Activated CD4-positive, CD25-positive, alpha-beta regulatory T cell treated with anti-CD3 and anti-CD28 coated beads, Interleukin-2, amount 50 U/mL, for 24 hours (primary cell): Measurements from ENCODE around the gene HIF3A.
"Not testable (repeated sequence)": the region's sequence is repeated elsewhere in the genome, so short reads cannot be mapped to it uniquely, and the experiment has no call there.

Source experiments
- ATAC-seq, 2 donors: fragments of 150-1000 bp; cut with Tn5 transposase; one replicate each; pipeline ENCODE4 v1.10.0; 2021; ENCODE audit warnings: mild to moderate bottlenecking in 1 of 2, moderate library complexity in 1 of 2

The HIF3A gene

DNA sequence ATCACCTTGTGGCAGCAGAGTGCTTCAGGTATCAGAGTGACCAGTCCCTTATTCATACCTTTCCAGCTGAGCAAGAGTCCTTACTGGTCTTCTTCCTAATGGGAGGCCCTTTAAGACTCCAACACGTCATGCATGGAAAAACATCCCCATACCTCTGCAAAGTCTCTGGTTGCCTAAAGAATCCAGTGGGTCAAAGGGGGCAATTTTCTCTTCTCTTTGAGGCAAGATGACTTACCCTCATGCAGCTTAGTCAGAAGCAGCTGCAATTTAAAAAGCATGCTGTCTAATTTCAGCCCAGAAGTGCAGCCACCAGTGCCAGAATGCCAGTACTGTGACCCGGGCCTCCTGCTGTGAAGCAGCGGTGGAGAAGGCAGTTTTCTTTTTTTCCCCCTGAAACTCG is 68.7 kb downstream of the HIF3A start:
- ATAC-seq = no peak

DNA sequence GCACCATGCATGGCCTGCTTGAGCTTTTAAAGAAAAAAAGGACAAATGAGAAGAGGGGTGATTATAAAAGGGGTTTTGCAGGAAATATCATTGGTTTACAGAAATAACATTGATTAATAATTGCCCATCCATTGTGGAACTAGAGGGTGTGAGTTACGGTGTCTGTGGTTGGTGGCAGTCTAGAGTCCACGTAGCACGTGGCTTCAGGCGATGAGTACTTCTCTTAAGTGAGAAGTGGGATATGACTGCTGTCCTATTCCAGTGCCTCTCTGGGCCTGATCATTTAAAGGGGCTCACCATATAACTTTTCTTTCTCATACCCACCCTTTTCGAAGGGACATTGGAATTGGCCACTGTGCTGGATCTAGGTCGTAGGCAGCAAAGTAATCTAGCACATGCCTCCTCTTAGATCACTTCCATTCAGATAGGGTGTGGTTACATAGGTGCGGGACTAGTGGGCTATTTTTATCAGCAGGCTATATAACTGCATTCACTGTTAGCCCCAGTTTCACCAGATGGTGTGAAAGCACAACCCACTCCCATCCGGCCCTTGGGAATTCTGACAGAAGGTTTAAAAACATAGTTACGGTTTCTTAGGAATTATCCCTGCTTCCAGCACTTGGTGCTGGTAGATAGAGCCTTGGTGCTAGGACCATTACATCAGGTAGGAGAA is 69.9 kb downstream of the HIF3A start:
- no peak for ATAC-seq

DNA sequence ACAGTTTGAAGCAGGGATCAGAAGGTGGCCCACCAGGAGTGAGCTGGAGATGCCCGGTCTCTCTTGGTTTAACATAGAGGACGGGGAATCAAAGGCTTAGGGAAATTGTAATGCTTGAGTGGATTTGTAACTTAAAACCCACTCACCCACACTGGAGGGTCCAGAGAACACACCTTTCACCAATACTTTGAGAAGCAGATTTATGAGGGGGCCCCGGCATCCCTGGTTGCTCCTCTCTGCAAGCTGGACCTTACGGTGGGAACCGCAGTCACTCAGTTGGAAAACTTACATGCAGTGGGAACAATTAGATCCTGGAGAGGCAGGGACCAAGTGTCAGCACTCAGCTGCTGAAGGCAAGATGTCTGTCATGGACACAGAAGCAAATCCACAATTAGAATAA is 70.6 kb downstream of the HIF3A start:
- ATAC-seq = no peak

DNA sequence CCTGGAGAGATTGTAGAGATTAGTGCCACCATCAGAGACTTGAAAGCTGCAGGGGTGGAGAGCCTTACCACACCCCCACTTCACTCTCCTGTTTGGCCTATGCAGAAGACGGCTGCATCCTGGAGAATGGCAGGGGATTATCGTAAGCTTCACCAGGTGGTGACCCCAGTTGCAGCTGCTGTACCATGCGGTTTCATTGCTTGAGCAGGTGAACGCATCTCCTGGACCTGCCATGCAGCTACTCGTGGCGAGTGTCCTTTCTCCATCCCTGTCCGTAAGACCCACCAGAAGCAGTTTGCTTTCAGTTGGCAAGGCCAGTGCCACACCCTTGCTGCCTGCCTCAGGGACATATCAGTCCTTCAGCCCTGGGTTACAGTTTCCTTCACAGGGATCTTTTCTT is 71.3 kb downstream of the HIF3A start:
- no peak for ATAC-seq

DNA sequence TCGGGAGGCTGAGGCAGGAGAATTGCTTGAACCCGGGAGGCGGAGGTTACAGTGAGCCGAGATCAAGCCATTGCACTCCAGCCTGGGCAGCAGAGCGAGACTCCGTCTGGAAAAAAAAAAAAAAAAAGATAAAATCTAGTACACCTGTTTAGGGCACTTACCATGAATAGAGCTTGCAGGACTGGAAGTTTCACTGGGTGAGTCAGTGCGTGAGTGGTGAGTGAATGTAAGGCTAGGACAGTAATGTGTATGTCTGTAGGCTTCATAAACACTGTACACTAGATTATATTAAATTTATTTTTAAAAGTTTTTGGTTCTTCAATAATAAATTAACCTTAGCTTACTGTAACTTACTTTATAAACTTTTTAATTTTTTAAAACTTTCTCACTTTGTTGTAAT is 73.0 kb downstream of the HIF3A start:
- ATAC-seq = peak; percentile 55 to 67

DNA sequence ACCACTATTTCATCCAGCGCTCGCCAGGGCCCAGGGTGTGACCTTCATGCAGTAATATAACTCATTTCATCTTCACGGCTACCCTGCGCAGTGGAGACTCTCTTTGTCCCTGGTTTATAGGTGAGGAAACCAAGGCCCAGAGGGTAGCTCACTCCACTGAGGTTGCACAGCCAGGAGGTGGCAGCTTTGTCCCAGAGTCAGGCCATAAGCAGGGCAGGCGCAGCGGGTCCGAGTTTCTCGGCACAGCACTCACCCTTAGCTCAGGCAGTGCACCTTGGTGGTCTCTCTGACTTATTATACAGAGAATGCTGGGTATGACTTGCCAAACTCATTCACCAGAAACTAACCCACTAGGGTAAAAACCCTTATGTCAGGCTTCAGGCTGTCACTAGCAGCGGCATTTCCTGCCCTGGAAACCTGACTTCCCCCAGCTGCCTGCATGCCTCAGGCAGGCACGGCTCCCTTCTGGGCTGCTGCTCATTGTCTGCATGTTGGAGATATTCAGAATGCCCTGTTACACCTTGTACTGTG is 74.6 kb downstream of the HIF3A start:
- ATAC-seq = peak; percentile 21 to 39

DNA sequence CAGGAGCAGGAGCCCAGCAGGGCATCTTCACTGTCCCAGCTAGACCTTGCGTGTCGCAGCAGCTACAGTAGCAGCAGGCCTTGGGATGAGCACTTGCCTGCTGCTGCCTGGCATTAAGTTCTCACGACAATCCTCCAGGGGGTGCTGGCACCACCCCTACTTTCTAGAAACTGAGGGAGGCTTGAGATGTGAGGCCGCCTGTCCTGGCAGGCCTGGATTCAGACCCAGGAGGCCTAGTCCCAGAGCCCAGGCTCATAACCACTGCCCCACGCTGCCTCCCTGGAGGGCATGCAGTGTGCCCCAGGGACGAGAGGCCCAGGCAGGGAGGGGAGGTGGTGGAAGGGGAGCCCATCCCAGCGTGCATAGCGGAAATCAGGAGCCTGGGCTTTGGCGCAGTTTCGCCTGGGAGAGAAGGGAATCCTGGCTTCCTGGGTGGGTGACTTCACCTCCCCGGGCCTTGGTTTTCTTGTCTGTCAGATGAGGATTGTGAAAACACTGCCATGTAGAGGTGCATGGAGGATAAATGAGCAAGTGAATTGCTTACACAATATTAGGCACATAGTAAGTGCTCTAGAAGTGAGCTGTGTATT is 76.2 kb downstream of the HIF3A start:
- no peak for ATAC-seq

DNA sequence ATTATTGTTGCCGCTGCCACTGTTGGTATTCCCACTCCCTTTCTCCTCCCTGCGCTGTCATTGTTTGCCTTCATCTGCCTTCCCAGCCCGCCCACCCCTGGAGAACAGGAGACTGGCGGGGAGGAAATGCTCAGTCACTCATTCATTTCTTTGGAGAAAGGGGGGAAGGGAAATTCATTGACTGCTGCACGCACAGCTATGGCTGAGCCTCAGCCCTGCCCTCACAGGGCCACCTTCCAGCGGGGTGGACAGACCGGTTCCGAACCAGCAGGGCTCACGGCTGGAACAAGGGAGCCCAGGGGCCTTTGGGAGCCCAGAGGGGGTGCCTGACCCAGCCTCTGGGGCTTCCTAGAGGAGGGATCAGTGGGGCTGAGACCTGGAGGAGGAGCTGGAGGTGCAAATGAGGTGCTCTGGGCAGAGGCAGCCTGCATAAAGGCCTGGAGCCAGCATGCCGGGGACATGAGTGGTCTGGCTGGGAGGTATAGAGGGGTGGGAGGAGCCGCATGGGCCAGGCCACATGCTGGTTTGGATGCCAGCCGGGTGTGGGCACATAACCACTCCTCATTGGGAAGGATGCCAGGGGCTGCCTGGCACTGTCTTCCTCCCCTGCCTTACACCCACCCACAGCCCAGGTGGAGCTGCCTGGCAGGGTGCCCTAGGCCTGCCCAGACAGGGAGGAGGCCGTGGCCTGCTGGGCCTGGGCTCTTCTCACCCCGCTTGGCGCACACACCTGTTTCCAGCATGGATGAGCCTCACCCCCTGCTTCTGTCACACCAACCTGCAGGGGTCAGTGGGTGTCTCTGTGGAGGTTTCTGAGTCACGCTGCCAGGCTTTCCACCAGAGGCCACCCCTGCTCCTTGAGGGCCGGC is 76.9 kb downstream of the HIF3A start:
- ATAC-seq = no peak

DNA sequence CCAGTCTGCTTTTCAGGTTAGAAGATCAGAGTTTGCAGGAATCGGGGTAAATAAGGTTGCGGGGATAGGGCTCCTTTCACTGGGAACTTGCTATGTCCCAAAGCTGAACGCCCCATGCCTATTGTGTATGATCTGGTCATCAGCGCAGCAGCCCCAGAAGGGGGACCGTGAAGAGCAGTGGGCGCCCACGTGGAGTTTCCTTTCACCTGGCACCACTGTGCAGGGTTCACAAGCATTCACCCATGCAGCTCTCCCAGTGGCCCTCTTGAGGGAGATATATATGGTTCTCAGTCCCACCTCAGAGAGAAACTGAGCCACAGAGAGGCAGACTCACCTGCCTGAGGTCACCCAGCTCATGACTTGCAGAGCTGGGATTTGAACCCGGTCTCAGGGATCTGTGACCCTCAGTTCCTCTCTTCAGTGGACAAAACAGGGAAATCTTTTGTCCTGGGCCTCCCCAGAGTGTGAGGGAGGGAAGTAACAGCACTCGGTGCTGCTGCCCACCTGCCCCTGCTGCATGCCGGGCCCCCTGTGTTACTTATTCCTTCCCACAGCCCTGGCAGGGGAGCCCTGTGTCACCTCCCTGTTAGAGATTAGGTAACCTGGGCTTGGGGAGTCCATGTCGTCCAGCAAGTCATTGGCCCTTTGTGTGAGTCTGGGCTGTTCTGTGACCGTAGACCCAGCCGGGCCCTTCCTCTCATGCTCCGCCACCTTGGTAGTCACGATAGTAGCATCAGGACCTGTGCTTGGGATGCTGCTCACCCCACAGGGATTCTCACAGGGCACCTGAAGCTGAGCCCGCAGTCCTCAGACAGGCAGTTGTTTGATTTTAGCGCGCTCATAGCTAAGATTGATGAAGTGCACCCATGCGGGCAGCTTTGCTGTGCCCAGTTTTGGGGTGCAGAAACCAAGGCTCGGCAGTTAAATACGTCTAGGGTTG is 78.0 kb downstream of the HIF3A start:
- no peak for ATAC-seq

DNA sequence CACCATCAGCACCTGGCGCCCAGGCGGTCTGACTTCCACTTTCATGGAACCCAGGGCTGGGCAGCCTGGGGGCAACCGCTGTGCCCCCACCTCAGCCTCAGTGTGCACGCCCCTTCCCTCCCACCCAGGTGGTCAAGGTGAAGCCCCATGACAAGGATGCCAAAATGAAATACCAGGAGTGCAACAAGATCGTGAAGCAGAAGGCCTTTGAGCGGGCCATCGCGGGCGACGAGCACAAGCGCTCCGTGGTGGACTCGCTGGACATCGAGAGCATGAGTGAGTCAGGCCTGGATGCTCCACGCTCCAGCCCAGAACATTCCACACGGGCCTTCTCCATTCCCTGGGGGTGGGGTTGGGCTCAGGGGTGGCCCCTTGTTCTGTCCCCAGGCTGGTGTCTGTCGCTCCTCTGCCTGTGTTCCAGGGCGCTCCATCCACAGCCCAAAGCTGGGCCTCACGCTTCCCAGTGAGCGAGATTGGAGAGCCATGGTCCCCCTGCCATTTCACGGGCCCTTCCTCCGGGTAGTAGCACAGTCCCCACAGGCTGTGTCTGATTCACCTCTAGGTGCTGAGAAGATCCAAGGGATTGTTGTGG is 78.7 kb downstream of the HIF3A start:
- ATAC-seq = not testable (repeated sequence)

DNA sequence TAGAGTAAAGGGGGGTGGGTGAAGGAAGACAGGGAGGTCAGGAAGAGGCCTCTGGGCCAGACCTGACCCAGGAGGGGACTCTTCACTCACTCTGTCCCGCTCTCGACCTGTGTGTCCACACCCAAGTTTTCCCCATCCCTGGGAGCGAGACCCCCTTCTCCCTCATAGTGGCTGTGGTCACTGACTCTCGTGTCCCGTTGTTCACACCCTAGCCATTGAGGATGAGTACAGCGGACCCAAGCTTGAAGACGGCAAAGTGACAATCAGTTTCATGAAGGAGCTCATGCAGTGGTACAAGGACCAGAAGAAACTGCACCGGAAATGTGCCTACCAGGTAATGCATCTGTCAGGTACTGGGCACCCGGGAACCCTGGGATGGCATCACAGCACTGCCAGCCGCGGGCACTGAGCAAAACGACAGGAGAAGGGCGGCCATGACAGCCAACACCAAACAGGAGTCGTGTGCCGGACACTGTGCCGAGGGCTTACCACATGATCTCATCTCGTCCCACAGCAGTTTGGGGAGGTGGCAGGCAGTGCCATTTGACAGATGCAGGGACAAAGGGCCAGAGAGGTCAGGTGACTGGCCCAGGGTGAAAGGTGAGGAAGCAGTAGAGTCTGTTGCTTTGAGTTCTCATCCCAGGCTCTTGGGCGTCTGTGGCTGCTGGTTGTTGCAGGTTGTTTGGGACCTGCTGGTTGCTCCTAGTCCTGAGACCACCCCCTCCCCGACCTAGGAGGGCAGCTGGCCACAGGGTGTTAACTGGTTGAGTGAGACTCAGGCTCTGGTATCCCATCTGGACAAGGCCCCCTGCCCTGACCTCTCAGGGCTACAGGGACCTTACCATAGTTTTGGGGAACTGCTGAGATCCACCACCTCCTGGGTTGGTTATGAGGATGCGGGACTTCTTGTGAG is 79.7 kb downstream of the HIF3A start:
- ATAC-seq = no peak

DNA sequence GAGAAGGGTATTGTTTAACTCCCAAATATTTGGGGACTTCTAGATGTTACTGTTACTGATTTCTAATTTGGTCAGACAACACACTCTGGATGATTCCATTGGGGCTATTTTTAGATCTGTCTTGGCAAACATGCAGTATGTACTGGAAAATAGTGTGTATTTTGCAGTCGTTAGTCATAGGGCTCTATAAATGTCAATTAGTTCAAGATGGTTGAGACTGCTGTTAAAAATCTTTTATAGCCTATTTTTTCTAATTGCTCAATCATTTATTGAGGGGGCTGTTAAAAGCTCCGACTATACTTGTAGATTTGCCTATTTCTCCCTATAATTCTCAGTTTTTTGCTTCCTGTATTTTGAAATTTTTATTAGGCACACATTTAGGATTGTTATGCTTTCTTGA is 81.4 kb downstream of the HIF3A start:
- no peak for ATAC-seq

DNA sequence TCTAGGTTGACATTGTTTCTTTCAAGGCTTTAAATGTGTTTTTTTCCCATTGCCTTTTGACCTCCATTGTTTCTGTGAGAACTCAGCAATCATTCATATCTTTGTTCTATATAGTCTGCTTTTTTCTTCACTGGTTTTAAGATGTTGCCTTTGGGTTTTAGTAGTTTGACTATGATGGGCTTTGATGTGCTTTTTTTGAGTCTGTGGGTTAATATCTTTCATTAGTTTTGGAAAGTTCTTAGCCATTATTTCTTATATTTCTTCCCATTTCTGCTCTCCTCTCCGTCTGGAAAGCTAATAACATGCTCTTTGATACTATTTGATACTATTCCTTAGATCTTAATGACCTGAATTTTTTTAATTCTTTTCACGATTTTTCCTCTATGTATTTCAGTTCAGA is 83.8 kb downstream of the HIF3A start:
- ATAC-seq = no peak

DNA sequence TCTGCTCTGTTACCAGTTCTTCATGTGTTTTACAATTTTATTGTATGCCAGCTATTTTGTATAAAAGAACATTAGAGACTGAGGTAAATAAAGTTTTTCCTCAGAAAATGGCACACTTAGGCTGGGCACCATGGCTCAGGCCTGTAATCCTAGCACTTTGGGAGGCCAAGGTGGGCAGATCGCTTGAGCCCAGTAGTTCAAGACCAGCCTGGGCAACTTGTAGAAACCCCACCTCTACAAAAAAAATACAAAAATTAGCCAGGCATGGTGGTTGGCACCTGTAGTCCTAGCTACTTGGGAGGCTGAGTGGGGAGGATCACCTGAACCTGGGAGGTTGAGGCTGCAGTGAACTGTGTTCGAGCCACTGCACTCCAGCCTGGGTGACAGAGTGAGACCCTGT is 84.5 kb downstream of the HIF3A start:
- ATAC-seq = no peak

DNA sequence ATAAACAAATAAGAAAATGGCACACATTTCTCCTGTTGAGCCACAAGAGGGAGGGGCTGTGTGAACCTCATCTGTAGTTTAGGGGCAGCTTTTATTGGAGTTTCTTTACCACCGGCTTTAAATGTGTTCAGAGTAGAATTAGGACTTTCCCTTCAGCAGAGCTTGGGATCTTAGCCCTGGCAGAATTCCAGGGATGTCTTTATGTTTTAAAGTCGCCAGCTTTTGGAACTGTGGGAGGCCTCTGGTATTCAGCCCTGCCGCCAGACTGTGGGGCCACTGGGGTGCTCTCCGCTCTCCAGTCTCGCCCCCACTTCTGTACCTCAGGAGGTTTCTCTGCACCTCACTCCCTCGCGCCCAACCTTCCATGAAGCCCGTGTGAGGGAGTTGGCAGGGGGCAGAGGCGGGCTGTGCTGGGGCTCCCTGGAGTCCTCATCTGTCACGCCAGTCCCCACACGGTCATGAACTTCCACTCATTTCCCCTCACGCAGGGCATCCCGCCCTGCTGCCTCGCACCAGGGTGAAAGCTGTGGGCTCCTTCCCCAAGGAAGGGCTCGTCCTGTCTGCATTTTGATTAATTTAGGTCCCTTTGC is 85.0 kb downstream of the HIF3A start:
- no peak for ATAC-seq

DNA sequence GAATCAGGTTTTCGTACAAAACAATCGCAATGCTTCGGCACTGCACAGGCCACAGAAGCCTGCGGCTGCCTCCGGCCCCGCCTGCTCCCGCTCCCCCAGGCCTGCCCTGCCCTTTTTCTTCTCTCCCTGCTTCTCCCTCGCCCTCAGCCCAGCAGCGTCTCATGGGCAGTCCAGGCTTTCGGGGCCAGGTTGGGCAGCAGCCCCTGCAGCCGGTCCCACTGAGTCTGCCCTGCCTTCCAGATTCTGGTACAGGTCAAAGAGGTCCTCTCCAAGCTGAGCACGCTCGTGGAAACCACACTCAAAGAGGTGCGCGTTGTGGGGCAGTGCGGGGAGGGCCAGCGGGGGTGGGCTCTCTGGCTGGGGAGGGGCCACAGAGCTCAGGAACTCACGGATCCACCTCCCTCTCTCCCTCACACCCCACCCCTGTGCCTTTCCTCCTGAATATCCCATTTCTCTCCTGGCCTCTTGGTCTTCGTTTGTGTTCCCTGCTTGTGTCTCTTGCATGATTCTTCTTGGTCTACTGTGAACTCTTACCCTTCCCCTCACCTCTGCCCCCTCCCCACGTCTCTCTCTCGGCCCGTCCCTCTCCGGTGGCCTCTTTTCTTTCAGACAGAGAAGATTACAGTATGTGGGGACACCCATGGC is 86.5 kb downstream of the HIF3A start:
- ATAC-seq = no peak

DNA sequence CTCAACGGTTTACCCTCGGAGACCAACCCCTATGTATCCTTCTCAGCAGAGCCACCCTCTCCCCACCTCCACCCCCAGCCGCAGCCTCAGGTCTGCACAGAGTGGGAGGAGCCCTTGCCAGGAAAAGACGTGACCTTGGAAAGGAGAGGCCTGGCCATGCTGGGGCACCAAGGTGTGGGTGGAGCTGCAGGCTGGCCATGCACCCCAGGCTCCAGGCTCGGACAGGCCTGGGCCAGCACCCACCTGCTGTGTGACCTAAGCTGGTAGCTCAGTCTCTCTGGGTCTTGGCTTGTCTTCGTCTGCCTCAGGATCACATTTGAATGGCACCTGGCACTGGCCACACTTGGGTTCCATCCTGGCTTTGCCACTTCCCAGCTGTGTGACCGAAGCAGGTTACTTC is 87.0 kb downstream of the HIF3A start:
- no peak for ATAC-seq

DNA sequence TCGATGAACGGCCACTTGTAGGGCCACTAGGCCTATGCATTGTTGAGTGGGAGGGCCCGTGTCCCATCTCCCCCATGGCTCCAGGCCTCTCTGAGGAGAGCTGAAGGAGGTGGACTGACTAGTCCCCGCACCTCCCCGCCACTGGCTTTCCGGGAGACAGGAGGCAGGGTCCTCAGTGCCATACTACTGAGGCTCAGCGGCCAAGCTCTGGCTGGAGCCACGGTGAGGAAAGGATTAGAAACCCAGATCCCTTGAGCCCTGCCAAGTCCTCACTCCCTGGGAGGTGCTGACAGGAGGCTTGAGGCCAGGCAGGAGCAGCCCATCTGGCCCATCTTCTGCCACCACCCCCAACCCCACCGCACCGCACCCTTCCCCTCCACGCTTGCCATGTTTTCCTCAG is 87.6 kb downstream of the HIF3A start:
- no peak for ATAC-seq

DNA sequence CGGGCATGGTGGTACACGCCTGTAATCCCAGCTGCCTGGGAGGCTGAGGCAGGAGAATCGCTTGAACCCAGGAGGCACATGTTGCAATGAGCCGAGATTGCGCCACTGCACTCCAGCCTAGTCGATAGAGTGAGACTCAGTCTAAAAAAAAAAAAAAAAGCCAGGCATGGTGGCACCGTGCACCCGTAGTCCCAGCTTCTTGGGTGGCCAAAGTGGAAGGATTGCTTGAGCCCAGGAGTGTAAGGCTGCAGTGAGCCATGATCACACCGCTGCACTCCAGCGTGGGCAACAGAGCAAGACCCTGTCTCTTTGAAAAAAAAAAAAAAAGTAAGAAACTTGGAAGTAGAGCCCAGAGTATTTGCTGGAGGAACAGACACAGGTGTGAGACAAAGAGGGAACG is 88.8 kb downstream of the HIF3A start:
- no peak for ATAC-seq

DNA sequence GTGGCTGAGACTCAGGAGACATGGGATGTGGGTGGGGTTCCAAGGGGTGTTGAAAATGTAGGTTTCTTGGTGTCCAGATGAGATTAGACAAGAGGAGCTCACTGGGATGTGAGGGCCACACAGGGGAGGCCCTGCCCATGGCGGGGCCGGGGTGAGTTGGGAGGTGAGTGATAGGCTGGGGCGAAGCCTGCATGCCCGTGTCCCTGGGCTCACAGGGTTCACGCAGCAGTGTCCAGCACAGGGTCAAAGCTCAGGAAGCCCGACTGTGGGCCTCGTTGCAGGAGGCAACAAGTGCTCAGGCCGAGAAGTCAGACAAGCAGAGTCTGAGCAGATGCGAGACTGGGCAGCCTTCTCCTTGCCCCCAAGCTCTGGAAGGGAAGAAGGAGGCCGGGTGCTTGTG is 89.3 kb downstream of the HIF3A start:
- ATAC-seq = no peak
